NB4 (cell line): ENCODE data around the gene AADAT.

Experiments used
- CTCF ChIP-seq: IDR thresholded peaks from one replicate; pipeline ENCODE4 v1.5.1; 2012; ENCODE audit warnings: low read depth, low read length
- POLR2A ChIP-seq: IDR thresholded peaks from 2 replicates; pipeline ENCODE4 v1.6.1; 2011; ENCODE audit warnings: mild to moderate bottlenecking; ENCODE audit not compliant: insufficient read length; ENCODE audit errors: extremely low read depth

GRCh38 chr4:170038769-170039168 is 51.0 kb downstream of the AADAT start:
- TF ChIP-seq CTCF: no peak
- TF ChIP-seq POLR2A: no peak
